Nephron (organoid): ENCODE data around the gene BRAF.

Experiments used
- H3K27ac Mint-ChIP-seq, 3 experiments: 2 replicates each; pipeline ENCODE4 v1.8.0; 2020; ENCODE audit warnings: mixed read lengths in 3 of 3, mild to moderate bottlenecking in 2 of 3, moderate library complexity in 1 of 3
- H3K27me3 Mint-ChIP-seq: 2 replicates; pipeline ENCODE4 v1.8.0; 2021; ENCODE audit warnings: low read depth, mild to moderate bottlenecking, moderate library complexity, mixed read lengths
- H3K36me3 Mint-ChIP-seq: 2 replicates; pipeline ENCODE4 v1.8.0; 2020; ENCODE audit warnings: low read depth, mixed read lengths
- H3K4me1 Mint-ChIP-seq: 2 replicates; pipeline ENCODE4 v1.8.0; 2020; ENCODE audit warnings: mixed read lengths
- H3K4me3 Mint-ChIP-seq, 3 experiments: 2 replicates each; pipeline ENCODE4 v1.8.0; 2020; ENCODE audit warnings: mild to moderate bottlenecking in 3 of 3, mixed read lengths in 3 of 3, moderate library complexity in 2 of 3
- H3K9me3 Mint-ChIP-seq: 2 replicates; pipeline ENCODE4 v1.8.0; 2020; ENCODE audit warnings: mixed read lengths
- CTCF ChIP-seq, 3 experiments: fragments of 200-600 bp; sonication (generic); IDR thresholded peaks; one replicate each; pipeline ENCODE4 v1.5.0; 2021; ENCODE audit warnings: antibody characterized with exemption in 3 of 3; ENCODE audit not compliant: unreplicated experiment in 3 of 3

The BRAF gene

GRCh38 chr7:140676306-140676705, 248.4 kb downstream of the BRAF start:
- TF ChIP-seq CTCF (IDR thresholded peaks at IDR 0.05; ENCODE audit: unreplicated experiment in 3 of 3) = no peak
- Mint-ChIP-seq H3K9me3 (no peaks in the 10 kb centered on the region), H3K27me3 (peaks cover 3% of the 10 kb centered on the region), H3K27ac (no peak overlapping the region), H3K4me3 (peak overlapping the region in 2 of 3 experiments; percentile 10 to 26), H3K4me1 (peaks cover 24% of the 10 kb centered on the region), H3K36me3 (peaks cover 35% of the 10 kb centered on the region)

GRCh38 chr7:140675726-140676125, 249.0 kb downstream of the BRAF start:
- Mint-ChIP-seq H3K4me3 (peak overlapping the region in 2 of 3 experiments; percentile 34 to 85), H3K9me3 (no peaks in the 10 kb centered on the region), H3K4me1 (peaks cover 24% of the 10 kb centered on the region), H3K27me3 (peaks cover 3% of the 10 kb centered on the region), H3K27ac (peak overlapping the region in 2 of 3 experiments; percentile 60 to 66), H3K36me3 (peaks cover 31% of the 10 kb centered on the region)
- no peak for TF ChIP-seq CTCF (IDR thresholded peaks at IDR 0.05; ENCODE audit: unreplicated experiment in 3 of 3)

GRCh38 chr7:140674899-140675701, 249.6 kb downstream of the BRAF start:
- Mint-ChIP-seq H3K4me3 (peak overlapping the region; percentile 85 to 91 (median 89)), H3K9me3 (no peaks in the 10 kb centered on the region), H3K36me3 (peaks cover 25% of the 10 kb centered on the region), H3K27me3 (peaks cover 3% of the 10 kb centered on the region), H3K27ac (peak overlapping the region in 2 of 3 experiments; percentile 60 to 66), H3K4me1 (peaks cover 24% of the 10 kb centered on the region)
- TF ChIP-seq CTCF (IDR thresholded peaks at IDR 0.05; ENCODE audit: unreplicated experiment in 3 of 3) = peak in 2 of 3 experiments; percentile 35 to 48

DNA sequence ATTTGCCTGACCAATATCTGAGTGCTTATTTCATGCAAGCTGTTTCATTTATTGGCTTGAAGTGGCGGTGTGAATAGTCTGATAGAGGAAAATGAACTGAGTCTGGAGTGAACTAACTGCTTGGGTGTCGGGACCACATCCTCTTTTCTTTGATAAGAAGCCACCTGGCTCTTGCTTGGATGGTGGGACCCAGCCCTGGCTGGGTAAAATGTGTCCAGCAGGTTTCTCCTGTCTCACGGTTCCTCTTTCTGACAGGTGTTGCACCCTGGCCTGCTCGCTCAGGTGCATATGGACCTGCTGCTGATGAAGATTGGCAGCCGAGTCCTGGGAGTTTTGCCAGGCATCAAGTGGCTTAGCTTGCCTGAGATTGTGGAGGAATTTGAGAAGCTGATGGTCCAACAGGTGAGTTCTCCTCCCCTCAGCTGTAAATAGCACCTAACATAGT, 250.4 kb downstream of the BRAF start:
- peak overlapping the region; percentile 85 to 91 (median 89) for H3K4me3 Mint-ChIP-seq
- H3K27me3 Mint-ChIP-seq = peaks cover 3% of the 10 kb centered on the region
- no peak for TF ChIP-seq CTCF (IDR thresholded peaks at IDR 0.05; ENCODE audit: unreplicated experiment in 3 of 3)

GRCh38 chr7:140673774-140674155, 251.0 kb downstream of the BRAF start:
- peaks cover 18% of the 10 kb centered on the region for H3K36me3 Mint-ChIP-seq
- H3K27me3 Mint-ChIP-seq = peaks cover 3% of the 10 kb centered on the region
- no peaks in the 10 kb centered on the region for H3K9me3 Mint-ChIP-seq
- H3K4me3 Mint-ChIP-seq = peak overlapping the region; percentile 85 to 91 (median 89)
- H3K4me1 Mint-ChIP-seq = peaks cover 24% of the 10 kb centered on the region
- TF ChIP-seq CTCF (IDR thresholded peaks at IDR 0.05; ENCODE audit: unreplicated experiment in 3 of 3) = no peak
- peak overlapping the region; percentile 42 to 65 (median 58) for H3K27ac Mint-ChIP-seq

More for the DNA sequence above, 250.4 kb downstream of the BRAF start:
- Mint-ChIP-seq H3K4me1 (peaks cover 24% of the 10 kb centered on the region), H3K27ac (peak overlapping the region; percentile 27 to 45 (median 42)), H3K36me3 (peaks cover 22% of the 10 kb centered on the region), H3K9me3 (no peaks in the 10 kb centered on the region)
